Measurements from ENCODE around the gene TNS3. TPM values are rescaled to one million over a fixed set of nuclear protein-coding genes. Genes with fewer than 3 reads are reported as not detected.

TNS3 gene
- total RNA-seq, 1 donor from 2014 or later: 426 TPM

DNA sequence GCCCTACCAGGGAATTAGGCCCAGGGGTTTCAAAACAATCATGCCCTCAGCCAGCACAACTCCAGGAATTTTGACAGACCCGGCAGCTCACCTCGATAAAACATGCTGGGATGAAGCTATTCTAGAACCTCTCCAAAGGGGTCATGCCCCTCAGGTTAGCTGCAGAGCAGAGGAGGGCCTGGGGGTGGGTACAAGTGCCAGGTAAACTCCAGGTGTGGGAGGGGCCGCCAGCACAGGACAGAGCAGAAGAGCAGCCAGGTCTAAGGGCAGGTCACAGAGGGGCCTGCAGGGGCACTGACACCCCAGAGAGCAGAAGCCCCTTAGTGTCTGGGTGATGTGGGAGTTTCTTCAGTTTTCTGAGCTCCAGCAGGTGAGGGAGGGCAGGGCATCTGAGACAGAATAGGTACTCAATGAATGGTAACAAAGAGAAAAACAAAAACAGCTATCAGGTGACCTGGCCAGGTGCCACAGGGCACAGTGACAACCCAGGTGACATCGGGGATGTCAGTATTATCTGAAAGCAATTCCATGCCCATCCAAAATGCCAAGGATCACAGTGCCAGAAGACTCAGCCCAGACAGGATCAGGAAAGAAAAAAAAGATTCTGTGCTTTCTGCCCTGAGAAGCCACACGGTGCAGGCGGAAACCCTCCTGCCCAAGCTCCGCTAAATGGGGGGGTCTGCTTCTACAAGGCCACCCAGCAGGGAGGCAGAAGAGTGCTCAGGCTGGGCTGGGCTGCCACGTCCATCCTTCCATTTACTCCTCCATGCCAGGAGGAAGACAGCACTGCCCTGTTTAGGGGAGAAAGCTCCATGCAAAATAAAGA, 104.5 kb downstream of the TNS3 start:
- Mint-ChIP-seq H3K4me1 (ENCODE audit: low read depth) (peaks cover 38% of the 10 kb centered on the region), H3K4me3 (ENCODE audit: unreplicated experiment) (peak overlapping the region; percentile 10)

DNA sequence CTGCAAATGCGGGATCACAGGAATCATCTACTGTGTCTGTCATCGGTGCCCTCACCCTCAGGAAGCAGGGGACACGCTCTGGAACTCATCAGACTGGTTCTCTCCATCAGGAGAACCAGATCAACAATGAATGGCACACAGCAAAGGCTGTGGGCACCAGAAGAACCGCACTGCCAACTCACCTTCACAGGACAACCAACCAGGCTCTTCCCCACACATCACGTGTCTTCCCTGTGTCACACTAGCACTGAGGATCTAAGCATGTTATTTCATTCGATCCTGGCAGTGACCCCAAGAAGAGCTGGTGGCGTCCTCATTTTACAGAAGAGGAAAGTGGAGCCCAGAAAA, 106.1 kb downstream of the TNS3 start:
- TF ChIP-seq, protein P1, sequence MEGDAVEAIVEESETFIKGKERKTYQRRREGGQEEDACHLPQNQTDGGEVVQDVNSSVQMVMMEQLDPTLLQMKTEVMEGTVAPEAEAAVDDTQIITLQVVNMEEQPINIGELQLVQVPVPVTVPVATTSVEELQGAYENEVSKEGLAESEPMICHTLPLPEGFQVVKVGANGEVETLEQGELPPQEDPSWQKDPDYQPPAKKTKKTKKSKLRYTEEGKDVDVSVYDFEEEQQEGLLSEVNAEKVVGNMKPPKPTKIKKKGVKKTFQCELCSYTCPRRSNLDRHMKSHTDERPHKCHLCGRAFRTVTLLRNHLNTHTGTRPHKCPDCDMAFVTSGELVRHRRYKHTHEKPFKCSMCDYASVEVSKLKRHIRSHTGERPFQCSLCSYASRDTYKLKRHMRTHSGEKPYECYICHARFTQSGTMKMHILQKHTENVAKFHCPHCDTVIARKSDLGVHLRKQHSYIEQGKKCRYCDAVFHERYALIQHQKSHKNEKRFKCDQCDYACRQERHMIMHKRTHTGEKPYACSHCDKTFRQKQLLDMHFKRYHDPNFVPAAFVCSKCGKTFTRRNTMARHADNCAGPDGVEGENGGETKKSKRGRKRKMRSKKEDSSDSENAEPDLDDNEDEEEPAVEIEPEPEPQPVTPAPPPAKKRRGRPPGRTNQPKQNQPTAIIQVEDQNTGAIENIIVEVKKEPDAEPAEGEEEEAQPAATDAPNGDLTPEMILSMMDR (IDR thresholded peaks at IDR 0.05): no peak
- Mint-ChIP-seq H3K4me1 (ENCODE audit: low read depth) (peaks cover 37% of the 10 kb centered on the region), H3K27ac (ENCODE audit: unreplicated experiment) (peak overlapping the region; percentile 90), H3K4me3 (ENCODE audit: unreplicated experiment) (no peak overlapping the region), H3K27me3 (ENCODE audit: low read depth) (no peaks in the 10 kb centered on the region), H3K9me3 (ENCODE audit: low read depth) (no peaks in the 10 kb centered on the region), H3K36me3 (ENCODE audit: low read depth) (peaks cover 15% of the 10 kb centered on the region)
- DNase-seq (ENCODE audit: low spot score): no peak

More for the DNA sequence above, 104.5 kb downstream of the TNS3 start:
- peak overlapping the region; percentile 90 for H3K27ac Mint-ChIP-seq (ENCODE audit: unreplicated experiment)
- TF ChIP-seq, protein P1 (IDR thresholded peaks at IDR 0.05): no peak
- H3K9me3 Mint-ChIP-seq (ENCODE audit: low read depth): no peaks in the 10 kb centered on the region
- no peaks in the 10 kb centered on the region for H3K27me3 Mint-ChIP-seq (ENCODE audit: low read depth)
- H3K36me3 Mint-ChIP-seq (ENCODE audit: low read depth): peaks cover 12% of the 10 kb centered on the region
- DNase-seq (ENCODE audit: low spot score): no peak

DNA sequence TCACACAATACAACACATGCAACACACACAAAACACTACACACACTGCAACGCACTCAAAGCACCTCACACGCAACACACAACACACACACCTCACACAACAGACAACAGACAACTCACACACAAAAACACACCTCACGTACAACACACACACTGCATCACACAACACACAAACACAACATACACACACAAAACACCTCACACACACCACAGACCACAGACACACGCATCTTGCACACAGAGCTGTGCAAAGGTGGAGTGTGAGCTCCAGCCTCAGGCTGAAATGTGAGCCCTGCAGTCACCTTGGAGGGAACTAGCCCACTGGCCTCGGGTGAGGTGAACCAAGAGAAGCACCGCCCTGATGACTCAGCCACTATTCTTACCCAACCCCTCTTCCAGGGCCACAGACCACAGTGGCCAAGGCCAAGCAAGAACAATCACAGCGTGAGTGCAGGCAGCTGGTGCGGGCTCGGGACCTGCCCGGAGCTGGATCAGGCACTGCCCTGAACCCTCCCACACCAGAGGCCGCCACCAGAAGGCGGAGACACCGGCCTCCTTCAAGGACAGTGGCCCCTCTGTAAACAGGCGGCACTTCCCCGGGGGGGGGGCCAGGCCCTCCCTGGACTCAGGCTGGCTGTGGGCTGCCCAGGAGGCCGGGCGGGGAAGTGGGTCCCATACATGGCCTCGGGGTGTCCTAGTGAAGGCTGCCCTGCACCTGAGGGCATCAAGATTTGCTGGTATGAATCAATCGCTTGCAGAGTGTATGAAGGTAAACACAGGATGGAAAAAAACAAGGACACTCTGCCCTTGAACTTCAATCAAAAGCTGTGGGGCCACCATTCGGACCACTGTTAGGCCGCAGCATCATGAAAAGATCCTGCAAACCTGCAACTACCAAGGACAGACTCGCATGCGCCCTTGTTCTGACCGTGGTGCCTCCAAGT, 106.7 kb downstream of the TNS3 start:
- Mint-ChIP-seq H3K4me1 (ENCODE audit: low read depth) (peaks cover 37% of the 10 kb centered on the region), H3K36me3 (ENCODE audit: low read depth) (peaks cover 16% of the 10 kb centered on the region), H3K4me3 (ENCODE audit: unreplicated experiment) (no peak overlapping the region), H3K27ac (ENCODE audit: unreplicated experiment) (peak overlapping the region; percentile 90), H3K27me3 (ENCODE audit: low read depth) (no peaks in the 10 kb centered on the region), H3K9me3 (ENCODE audit: low read depth) (no peaks in the 10 kb centered on the region)
- no peak for DNase-seq (ENCODE audit: low spot score)
- TF ChIP-seq, protein P1 (IDR thresholded peaks at IDR 0.05): peak; percentile 57

GRCh38 chr7:47474211-47474936, 107.5 kb downstream of the TNS3 start:
- H3K27ac Mint-ChIP-seq (ENCODE audit: unreplicated experiment): no peak overlapping the region
- H3K27me3 Mint-ChIP-seq (ENCODE audit: low read depth): no peaks in the 10 kb centered on the region
- DNase-seq (ENCODE audit: low spot score): no peak
- peaks cover 18% of the 10 kb centered on the region for H3K36me3 Mint-ChIP-seq (ENCODE audit: low read depth)
- H3K4me3 Mint-ChIP-seq (ENCODE audit: unreplicated experiment): no peak overlapping the region
- H3K9me3 Mint-ChIP-seq (ENCODE audit: low read depth): no peaks in the 10 kb centered on the region
- TF ChIP-seq, protein P1 (IDR thresholded peaks at IDR 0.05): no peak
- peaks cover 34% of the 10 kb centered on the region for H3K4me1 Mint-ChIP-seq (ENCODE audit: low read depth)

Data from chondrocyte (in vitro differentiated cells).